ENCODE results near the gene TMEM242. TPM values are rescaled to one million over a fixed set of nuclear protein-coding genes. Genes with fewer than 3 reads are reported as not detected.

Gene TMEM242
- polyA plus RNA-seq, 4 donors: 11.8 to 15.1 (median 14.3) TPM

GRCh38 chr6:157291356-157291755, 32.0 kb downstream of the TMEM242 start:
- DNase-seq (ENCODE audit: low read depth in 4 of 4, low spot score in 2 of 4): no peak

GRCh38 chr6:157290797-157291196, 32.5 kb downstream of the TMEM242 start:
- no peak for DNase-seq (ENCODE audit: low read depth in 4 of 4, low spot score in 2 of 4)

GRCh38 chr6:157289764-157290163, 33.6 kb downstream of the TMEM242 start:
- no peak for DNase-seq (ENCODE audit: low read depth in 4 of 4, low spot score in 2 of 4)

- DNase-seq (ENCODE audit: low read depth in 4 of 4, low spot score in 2 of 4): no peak
Observed at GRCh38 chr6:157288575-157288974, 34.7 kb downstream of the TMEM242 start.

- DNase-seq (ENCODE audit: low read depth in 4 of 4, low spot score in 2 of 4): no peak
Observed at GRCh38 chr6:157287923-157288322, 35.4 kb downstream of the TMEM242 start.

- no peak for DNase-seq (ENCODE audit: low read depth in 4 of 4, low spot score in 2 of 4)
Observed at GRCh38 chr6:157287247-157287850, 36.0 kb downstream of the TMEM242 start.

- no peak for DNase-seq (ENCODE audit: low read depth in 4 of 4, low spot score in 2 of 4)
Observed at GRCh38 chr6:157285422-157285779, 37.9 kb downstream of the TMEM242 start.

- no peak for DNase-seq (ENCODE audit: low read depth in 4 of 4, low spot score in 2 of 4)
Observed at GRCh38 chr6:157284738-157285421, 38.4 kb downstream of the TMEM242 start.

- DNase-seq (ENCODE audit: low read depth in 4 of 4, low spot score in 2 of 4): no peak
Observed at GRCh38 chr6:157283900-157284737, 39.2 kb downstream of the TMEM242 start.

- no peak for DNase-seq (ENCODE audit: low read depth in 4 of 4, low spot score in 2 of 4)
Observed at GRCh38 chr6:157283330-157283898, 39.9 kb downstream of the TMEM242 start.

- no peak for DNase-seq (ENCODE audit: low read depth in 4 of 4, low spot score in 2 of 4)
Observed at GRCh38 chr6:157282284-157282683, 41.0 kb downstream of the TMEM242 start.

GRCh38 chr6:157281570-157281969, 41.7 kb downstream of the TMEM242 start:
- no peak for DNase-seq (ENCODE audit: low read depth in 4 of 4, low spot score in 2 of 4)

- no peak for DNase-seq (ENCODE audit: low read depth in 4 of 4, low spot score in 2 of 4)
Observed at GRCh38 chr6:157280947-157281346, 42.4 kb downstream of the TMEM242 start.

- DNase-seq (ENCODE audit: low read depth in 4 of 4, low spot score in 2 of 4): no peak
Observed at GRCh38 chr6:157280157-157280556, 43.2 kb downstream of the TMEM242 start.

- DNase-seq (ENCODE audit: low read depth in 4 of 4, low spot score in 2 of 4): no peak
Observed at GRCh38 chr6:157278171-157278570, 45.1 kb downstream of the TMEM242 start.

GRCh38 chr6:157276731-157277130, 46.6 kb downstream of the TMEM242 start:
- DNase-seq (ENCODE audit: low read depth in 4 of 4, low spot score in 2 of 4): no peak

GRCh38 chr6:157276134-157276532, 47.2 kb downstream of the TMEM242 start:
- DNase-seq (ENCODE audit: low read depth in 4 of 4, low spot score in 2 of 4): no peak

GRCh38 chr6:157274471-157275226, 48.7 kb downstream of the TMEM242 start:
- DNase-seq (ENCODE audit: low read depth in 4 of 4, low spot score in 2 of 4): peak in 3 of 4 donors; percentile 58 to 77 (median 61)

- DNase-seq (ENCODE audit: low read depth in 4 of 4, low spot score in 2 of 4): no peak
Observed at GRCh38 chr6:157273756-157274470, 49.4 kb downstream of the TMEM242 start.
